ENCODE results near the gene APLP2.

Gene APLP2

GRCh38 chr11:130175898-130176297, 106.2 kb downstream of the APLP2 start:
- H3K27me3 ChIP-seq, result no peaks in the 10 kb centered on the region
- no peak overlapping the region for H3K27ac ChIP-seq
- no peak for TF ChIP-seq CTCF (IDR thresholded peaks at IDR 0.05)
- no peaks in the 10 kb centered on the region for H3K9me3 ChIP-seq
- peaks cover 0 to 7% of the 10 kb centered on the region in 2 experiments for H3K4me1 ChIP-seq (ENCODE audit: control insufficient read depth in 1 of 2, insufficient read depth in 1 of 2, low read depth in 1 of 2, low read length in 1 of 2)
- H3K36me3 ChIP-seq, result no peaks in the 10 kb centered on the region
- no peak overlapping the region for H3K4me3 ChIP-seq (ENCODE audit: low read depth in 1 of 2, low read length in 1 of 2)

- Histone ChIP-seq H3K4me3 (ENCODE audit: low read depth in 1 of 2, low read length in 1 of 2) (no peak overlapping the region), H3K4me1 (ENCODE audit: control insufficient read depth in 1 of 2, insufficient read depth in 1 of 2, low read depth in 1 of 2, low read length in 1 of 2) (peaks cover 0 to 7% of the 10 kb centered on the region in 2 experiments), H3K27ac (no peak overlapping the region), H3K27me3 (no peaks in the 10 kb centered on the region), H3K9me3 (no peaks in the 10 kb centered on the region), H3K36me3 (no peaks in the 10 kb centered on the region)
- no peak for TF ChIP-seq CTCF (IDR thresholded peaks at IDR 0.05)
These were observed 108.1 kb downstream of the APLP2 start for GRCh38 chr11:130177782-130178181.

- Histone ChIP-seq H3K4me3 (ENCODE audit: low read depth in 1 of 2, low read length in 1 of 2) (no peak overlapping the region), H3K27me3 (no peaks in the 10 kb centered on the region), H3K4me1 (ENCODE audit: control insufficient read depth in 1 of 2, insufficient read depth in 1 of 2, low read depth in 1 of 2, low read length in 1 of 2) (peaks cover 0 to 7% of the 10 kb centered on the region in 2 experiments), H3K9me3 (no peaks in the 10 kb centered on the region), H3K27ac (no peak overlapping the region), H3K36me3 (no peaks in the 10 kb centered on the region)
- TF ChIP-seq CTCF (IDR thresholded peaks at IDR 0.05), result no peak
These were observed 109.0 kb downstream of the APLP2 start for GRCh38 chr11:130178441-130179339.

DNA sequence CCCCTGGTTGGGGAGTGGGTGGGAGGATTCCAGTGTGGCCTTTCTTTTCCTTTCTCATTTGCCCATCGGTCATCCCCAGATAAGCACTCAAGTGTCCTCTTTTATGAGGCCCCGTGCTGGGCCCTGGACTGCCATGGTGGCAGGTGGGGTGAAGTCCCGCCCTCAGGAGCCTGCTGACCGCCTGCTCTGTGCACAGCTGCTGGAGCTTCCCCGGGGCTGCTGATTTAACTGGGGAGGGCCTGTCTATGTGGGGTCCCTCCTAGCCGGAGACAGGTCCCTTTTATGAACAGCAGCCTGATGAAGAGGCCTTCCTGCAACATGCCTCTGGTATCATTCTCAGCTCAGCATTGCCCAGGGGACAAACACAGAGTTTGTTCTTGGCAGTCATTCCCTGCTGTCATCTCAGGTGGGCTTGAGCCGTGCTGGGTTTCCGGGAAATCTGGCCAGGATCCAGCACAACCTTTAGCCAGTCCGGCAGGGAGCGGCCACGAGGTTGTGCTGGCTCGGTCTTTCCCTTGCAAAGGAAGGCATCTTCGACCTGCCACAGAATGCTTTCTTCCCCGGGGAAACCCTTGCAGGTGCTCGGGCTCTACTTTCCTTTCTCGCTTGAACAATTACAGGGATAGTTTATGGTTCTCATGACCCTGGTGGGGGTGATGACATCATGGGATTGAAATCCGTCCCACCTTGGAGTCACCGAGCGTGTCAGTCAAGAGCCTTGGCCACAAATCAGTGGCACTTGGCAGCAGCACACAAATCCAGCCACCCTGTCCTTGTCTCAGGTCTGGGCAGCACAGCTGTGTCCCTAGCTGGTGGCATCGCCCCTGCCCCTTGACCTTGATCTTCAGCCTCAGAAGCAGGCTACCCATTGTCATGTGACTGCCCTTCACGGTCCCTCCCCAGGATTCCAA, 110.0 kb downstream of the APLP2 start:
- H3K27ac ChIP-seq, result no peak overlapping the region
- peaks cover 0 to 7% of the 10 kb centered on the region in 2 experiments for H3K4me1 ChIP-seq (ENCODE audit: control insufficient read depth in 1 of 2, insufficient read depth in 1 of 2, low read depth in 1 of 2, low read length in 1 of 2)
- H3K9me3 ChIP-seq, result no peaks in the 10 kb centered on the region
- no peak for TF ChIP-seq CTCF (IDR thresholded peaks at IDR 0.05)
- H3K36me3 ChIP-seq, result no peaks in the 10 kb centered on the region
- H3K27me3 ChIP-seq, result no peaks in the 10 kb centered on the region
- no peak overlapping the region for H3K4me3 ChIP-seq (ENCODE audit: low read depth in 1 of 2, low read length in 1 of 2)

- H3K36me3 ChIP-seq, result no peaks in the 10 kb centered on the region
- peaks cover 0 to 7% of the 10 kb centered on the region in 2 experiments for H3K4me1 ChIP-seq (ENCODE audit: control insufficient read depth in 1 of 2, insufficient read depth in 1 of 2, low read depth in 1 of 2, low read length in 1 of 2)
- no peaks in the 10 kb centered on the region for H3K27me3 ChIP-seq
- TF ChIP-seq CTCF (IDR thresholded peaks at IDR 0.05), result no peak
- H3K4me3 ChIP-seq (ENCODE audit: low read depth in 1 of 2, low read length in 1 of 2), result no peak overlapping the region
- no peak overlapping the region for H3K27ac ChIP-seq
- no peaks in the 10 kb centered on the region for H3K9me3 ChIP-seq
These were observed 110.8 kb downstream of the APLP2 start for GRCh38 chr11:130180491-130180890.

All from neutrophil (primary cell).